Astrocyte of the hippocampus (primary cell): ENCODE data around the gene ZNF559.
A peak's percentile ranks its signal among the peaks of the same experiment; 100 is the strongest.

Experiments used
- DNase-seq: peaks from one replicate; pipeline ENCODE4 v3.0.0; 2011; ENCODE audit warnings: low read depth, low spot score

The ZNF559 gene

DNA sequence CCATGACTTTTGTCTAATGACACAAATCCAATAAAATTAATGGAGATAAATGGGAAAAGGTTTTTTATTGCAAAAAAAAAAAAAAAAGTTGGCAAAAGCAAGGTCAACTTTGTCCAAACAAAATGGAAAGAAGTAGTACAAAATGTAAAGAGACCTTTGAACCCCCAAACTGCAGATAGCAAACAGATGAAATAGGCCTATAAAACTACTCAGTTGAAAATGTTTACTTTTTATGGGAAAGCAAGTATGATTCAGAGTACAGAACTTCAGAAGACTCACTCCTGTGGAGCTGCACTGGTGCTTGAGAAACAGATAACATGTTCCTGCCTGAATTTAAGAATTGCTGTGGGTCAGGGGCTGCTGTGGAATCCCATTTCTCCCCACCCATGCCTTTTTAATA is 29.0 kb downstream of the ZNF559 start:
- DNase-seq = no peak

DNA sequence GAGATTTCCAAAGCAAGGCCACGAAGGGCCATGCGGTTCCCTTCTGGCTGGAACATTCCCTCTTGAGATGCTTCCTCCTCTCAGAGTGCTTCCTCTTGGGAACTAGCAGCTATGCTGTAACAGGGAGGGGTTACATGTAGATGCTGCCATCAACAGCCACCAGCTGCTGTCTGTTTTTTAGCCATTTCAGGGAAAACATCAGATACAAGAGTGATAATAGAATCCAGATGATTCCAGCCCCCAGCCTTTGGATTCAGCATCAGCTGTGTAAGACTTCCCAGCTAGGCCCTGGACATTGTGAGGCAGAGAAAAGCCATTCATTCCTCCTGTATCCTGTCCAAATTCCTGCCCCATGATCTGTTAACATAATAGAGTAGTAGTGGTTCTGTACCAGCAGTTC is 30.7 kb downstream of the ZNF559 start:
- DNase-seq = no peak

GRCh38 chr19:9362905-9363304 is 38.9 kb downstream of the ZNF559 start, which contains the start of gene ZNF177:
TSS of gene ZNF177 (plus strand) at chr19:9363013. CDS start at chr19:9378312, 15,299 bp downstream.
- DNase-seq = peak; percentile 61

DNA sequence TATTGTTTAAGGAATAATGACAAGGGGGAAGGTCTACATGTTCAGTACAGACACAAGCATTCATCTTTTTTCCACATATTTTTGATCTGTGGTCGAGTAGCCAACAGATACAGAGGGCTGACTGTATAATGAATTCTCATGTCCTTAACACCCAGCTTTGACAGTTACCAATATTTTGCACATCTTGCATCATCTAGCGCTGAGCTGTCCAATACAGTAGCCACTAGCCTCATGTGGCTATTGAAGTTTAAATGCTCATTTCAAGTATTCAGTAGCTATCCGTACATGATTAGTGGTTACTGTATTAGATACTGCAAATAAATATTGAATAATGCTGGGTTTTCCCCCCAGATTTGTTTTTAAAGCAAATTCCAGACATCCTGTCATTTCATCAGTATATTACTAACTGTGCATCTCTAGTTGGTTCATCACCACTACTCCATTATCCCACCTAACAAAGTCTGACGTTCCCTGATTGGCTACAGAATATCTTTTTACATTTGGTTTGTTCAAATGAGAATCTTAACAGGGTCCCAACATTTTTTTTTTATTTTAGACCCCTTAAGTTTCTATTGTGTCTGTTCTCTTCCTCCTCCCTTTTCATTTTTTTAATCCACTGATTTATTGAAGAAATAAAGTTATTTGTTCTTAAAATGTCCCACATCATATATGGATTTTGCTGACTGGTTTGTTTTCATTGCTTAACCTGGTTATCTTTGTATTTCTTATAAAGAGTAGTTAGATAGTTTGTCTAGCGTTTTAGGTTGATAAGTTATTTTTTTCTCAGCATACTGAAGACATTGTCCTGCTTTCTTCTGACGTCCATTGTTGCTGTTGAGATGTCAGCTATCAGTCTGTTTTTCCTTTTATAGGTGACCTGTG is 47.0 kb downstream of the ZNF559 start:
- no peak for DNase-seq

- DNase-seq = peak; percentile 2
These were observed 57.4 kb downstream of the ZNF559 start for GRCh38 chr19:9381361-9381785.
